Endometrial microvascular endothelial cells (primary cell): ENCODE results near the gene STRIP1. TPM values are rescaled to one million over a fixed set of nuclear protein-coding genes. Genes with fewer than 3 reads are reported as not detected.

Experiments used
- in situ Hi-C: cut with HindIII; loops from 2 replicates; pipeline ENCODE4 v1.10.0; 2017; ENCODE audit warnings: low sequenced_read_pairs, low pct_unique_long_range_greater_than_20kb; ENCODE audit errors: inconsistent ontology term
- total RNA-seq: library from RNA; depleted of rRNA; stranded (reverse); fragments of >200 nt; gene quantifications from one replicate; pipeline ENCODE4 v1.2.3, GENCODE V29; 2015; ENCODE audit errors: inconsistent ontology term

The STRIP1 gene, protein sequence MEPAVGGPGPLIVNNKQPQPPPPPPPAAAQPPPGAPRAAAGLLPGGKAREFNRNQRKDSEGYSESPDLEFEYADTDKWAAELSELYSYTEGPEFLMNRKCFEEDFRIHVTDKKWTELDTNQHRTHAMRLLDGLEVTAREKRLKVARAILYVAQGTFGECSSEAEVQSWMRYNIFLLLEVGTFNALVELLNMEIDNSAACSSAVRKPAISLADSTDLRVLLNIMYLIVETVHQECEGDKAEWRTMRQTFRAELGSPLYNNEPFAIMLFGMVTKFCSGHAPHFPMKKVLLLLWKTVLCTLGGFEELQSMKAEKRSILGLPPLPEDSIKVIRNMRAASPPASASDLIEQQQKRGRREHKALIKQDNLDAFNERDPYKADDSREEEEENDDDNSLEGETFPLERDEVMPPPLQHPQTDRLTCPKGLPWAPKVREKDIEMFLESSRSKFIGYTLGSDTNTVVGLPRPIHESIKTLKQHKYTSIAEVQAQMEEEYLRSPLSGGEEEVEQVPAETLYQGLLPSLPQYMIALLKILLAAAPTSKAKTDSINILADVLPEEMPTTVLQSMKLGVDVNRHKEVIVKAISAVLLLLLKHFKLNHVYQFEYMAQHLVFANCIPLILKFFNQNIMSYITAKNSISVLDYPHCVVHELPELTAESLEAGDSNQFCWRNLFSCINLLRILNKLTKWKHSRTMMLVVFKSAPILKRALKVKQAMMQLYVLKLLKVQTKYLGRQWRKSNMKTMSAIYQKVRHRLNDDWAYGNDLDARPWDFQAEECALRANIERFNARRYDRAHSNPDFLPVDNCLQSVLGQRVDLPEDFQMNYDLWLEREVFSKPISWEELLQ
- total RNA-seq, result 53.1 TPM

DNA sequence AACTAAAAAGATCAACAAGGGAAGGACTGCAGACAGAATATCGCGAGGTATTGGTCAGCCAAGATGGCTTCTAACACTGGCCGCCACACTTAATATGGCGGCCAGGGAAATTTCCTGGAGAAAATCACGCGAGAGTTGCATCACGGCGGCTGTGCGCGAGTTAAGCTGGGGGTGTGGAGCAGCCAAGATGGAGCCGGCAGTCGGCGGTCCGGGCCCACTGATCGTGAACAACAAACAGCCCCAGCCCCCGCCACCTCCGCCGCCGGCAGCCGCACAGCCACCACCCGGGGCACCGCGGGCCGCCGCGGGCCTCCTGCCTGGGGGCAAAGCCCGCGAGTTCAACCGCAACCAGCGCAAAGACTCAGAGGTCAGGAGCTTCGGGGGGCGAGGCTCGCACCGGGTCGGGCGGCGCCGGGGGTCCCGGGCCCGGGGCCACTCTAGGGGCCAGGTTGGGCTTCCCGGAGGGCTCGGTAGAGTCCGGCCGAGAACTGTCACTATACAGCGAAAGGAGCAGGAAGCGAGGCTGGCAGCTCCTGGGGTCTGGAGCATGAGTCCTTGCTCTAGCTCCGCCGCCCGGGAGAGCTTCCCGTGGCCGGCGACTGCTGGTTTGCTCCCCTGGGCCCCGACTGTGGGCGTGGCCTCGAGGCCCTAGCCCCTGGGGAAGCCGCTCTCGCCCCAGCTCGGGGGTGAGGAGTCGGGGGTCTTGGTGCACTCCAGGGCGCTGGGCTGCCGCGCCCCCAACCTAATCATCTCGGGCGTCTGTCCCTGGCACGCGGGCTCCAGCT is at the start of gene STRIP1:
Gene STRIP1, plus strand, starts transcription at position 174 of the 785 bp plus-strand sequence. Its CDS starts 14 bp downstream, at position 188.
- in situ Hi-C loops, result no loop called here

DNA sequence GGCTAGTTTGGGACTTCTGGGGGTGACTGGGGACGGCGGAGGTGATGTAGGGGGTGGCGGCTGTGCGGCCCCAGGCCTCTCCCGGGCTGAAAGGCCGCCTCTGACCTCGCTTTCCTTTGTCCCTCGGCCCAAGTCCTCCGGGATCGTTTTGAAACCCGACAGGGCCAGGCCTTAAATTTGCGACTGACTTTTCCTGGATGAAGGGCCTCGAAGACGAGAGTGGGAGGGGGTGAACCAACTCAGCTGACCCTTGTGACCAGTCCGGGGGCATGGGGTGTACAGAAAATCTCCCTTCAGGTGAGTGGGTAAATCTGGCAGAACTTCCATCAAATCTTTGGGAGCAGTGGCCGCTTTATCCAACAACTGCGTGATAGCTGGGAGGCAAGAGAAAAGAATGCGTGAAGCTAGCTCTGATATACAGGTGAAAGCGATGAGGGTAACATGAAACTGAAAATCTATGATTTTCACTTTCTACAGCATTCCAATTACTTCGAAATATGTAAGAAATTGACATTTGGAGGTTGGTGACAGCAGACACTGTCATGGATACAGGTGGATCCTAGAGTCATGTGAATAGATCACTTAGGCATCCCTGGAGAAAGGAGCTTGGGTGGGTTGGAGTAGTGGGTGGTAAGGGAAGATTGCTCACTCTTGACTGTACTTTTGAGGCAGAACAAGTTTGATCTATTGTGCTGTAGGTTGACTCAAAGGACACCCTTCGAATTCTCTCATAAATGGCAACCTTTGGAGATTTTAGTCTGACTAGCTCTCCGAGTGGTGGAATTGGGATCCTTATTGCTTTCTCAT is 49.0 kb upstream of the STRIP1 start:
- in situ Hi-C loops, result no loop called here

DNA sequence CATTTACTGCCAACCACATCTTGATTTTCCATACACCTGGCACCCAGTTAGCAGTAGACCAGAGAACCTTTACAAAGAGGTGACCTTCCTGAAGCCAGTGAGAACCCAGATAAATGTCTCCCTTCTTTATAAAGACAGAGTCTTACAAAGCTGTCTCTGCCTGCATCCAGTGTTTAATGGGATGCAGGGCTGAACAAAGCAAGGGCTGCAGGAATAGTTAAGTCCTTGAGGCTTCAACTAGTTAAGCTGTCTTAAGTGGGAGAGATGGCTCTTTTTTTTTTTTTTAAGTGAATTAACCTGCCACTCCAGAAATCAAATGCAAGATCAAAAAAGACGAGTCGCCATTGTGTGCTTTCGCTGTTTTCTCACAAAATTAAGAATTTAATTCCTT is 48.4 kb upstream of the STRIP1 start:
- in situ Hi-C loops, result no loop called here

DNA sequence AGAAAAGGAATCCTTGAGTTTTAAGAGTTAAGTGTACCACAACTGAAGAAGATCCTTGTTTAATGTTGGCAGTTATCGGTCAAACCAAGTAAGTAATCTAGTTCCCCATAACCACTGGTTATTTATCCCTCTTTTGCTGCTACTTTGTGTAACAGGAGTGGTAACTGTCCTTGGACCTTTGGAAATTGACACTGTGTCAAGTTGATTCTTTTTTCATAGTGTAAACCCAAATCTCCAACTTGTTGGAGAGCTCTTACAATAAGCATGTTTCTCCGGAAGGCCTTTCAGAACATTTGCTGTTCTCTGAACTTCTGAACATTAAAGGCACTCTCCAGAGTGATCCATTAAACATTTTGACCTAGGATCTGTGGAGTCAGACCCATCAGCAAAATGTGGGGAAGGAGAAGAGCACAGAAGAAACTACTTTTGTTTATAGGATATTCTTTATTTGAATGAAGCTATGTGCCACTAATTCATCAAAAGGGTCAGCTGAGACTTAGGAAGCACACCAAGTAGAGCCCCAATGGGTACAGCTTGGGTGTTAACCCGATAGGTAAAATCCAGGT is 46.0 kb upstream of the STRIP1 start:
- in situ Hi-C loops, result no loop called here

DNA sequence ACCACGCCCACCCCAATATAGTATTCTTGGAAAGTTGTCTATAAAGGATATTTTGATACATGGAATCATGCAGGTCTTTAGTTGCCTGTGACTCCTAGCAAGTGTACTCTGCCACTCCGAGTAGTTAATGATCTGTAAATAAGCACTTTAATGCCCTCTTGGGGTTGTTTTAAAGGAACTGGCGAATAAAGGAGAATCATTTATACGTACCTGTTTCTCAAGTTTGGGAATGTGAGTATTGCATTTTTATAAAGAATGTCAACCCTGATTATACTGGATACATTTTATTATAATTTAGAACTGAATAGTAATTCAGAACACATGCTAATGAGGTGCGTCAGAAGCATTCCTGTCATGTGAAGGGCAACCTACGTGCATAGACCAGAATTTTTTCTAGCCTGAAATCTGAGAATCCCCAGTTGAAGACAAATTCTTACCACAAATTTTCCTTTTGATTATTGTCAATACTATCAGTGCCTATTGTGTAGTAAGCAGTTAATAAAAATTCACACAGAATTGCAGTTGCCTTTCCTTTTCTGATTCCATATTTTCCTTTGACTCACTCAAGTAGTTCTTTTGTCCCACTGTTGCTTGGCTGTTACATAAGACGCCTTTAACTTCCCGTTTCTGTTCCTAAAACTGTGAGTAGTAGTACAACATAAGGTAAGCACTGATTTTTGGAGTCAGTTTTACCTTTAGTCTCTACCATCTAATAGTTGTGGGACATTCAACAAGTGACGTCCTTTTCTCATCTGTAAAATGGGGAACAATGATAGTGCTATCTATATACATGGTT is 44.7 kb upstream of the STRIP1 start:
- in situ Hi-C loops, result no loop called here

DNA sequence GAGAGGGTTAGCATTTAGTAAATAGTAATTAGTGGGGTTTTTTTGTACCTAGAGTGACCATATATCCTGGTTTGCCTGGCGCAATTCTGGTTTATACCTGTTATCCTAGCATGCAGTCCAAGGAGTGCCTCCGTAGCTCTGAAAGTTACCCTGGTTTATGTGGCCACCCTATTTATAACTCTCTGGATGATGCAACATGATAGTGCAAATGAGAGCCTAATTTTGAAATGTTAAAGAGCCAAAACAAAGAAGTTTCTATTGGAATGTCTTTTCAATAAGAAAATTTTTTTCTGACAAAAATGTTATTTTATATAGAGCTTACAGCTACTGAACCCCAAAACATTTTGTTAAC is 44.1 kb upstream of the STRIP1 start:
- in situ Hi-C loops, result no loop called here

DNA sequence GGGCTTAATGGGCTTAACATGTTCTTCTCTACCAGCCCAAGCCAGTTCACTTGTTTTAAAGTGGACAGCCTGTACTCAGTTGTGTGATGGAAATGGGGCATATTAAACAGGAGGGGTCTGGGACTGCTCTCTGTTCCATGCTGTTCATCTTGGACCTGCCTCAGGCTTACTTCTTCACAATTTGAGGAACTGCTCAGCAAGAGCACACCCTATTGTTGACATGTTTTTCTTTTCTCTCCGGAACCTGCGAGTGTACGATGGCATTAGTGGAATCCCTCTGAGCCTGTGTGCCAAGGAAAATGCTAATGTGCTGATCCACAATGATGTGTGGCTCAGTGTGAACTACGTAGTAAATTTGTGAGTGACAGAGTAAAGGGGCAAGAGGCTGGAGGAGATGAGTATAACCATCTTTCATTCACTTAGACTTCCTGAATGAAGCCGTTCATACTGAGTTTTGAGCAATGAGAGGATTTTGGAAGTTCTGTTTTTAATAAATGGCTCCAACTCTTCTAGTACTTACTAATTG is 43.0 kb upstream of the STRIP1 start:
- in situ Hi-C loops, result no loop called here

DNA sequence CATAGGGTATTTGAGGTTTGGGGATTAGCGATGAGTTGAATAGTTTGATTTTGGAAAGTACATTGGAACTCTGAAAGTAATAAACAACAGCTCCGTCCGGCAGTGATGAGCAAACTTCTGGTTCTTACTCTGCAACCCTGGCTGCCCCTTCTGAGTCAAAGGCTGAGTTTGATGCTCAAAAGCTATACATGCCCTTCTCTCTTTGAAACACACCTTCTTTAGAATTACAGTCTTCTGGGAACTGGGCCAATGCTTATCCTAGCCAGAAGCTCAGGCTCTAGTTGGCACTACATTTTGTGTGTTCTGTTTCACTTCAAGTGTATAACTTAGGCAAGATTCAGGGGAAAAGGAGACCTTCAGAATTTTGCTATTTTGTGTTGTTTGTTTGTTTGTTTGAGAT is 40.5 kb upstream of the STRIP1 start:
- in situ Hi-C loops, result no loop called here

DNA sequence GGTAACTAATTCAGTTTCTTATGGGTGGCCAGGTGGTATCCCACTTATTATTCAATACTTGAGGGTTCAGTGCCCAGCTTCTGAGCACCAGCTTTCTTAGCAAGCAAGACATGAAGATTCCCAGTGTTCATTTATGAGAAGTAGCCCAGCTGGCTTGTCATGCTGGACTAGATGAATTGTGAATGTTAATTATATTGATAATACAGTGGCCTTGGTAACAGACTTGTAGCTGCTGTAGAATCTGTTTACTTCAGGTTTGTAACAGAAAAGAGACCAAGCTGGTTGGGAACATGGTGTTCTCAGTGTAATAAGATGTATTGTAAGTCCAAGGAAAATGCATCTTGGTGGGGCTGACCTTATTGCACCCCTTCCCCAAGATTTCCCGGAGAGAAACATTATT is 39.8 kb upstream of the STRIP1 start:
- in situ Hi-C loops, result no loop called here

- in situ Hi-C loops, result no loop called here
Observed at GRCh38 chr1:109995536-109995935, 38.9 kb upstream of the STRIP1 start.

- in situ Hi-C loops, result no loop called here
Observed at GRCh38 chr1:109996476-109996875, 37.9 kb upstream of the STRIP1 start.

GRCh38 chr1:109997204-109997866 is 37.1 kb upstream of the STRIP1 start:
- in situ Hi-C loops, result no loop called here

DNA sequence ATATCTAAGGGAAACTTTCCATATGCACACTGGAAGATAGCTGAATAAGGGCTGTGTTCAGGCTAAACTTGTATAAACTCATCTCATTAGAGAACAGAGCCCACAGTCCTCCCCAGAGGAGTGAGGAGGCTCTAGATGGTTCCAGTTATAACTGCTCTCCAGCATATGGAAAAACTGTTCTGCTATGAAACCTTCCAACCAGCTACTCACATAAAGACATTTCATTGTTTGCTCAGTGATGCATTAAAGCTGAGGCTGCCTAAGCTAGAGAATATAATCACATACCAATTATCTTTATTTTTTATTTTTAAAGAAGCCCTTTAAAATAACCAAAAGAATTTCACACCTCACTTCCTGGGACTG is 36.6 kb upstream of the STRIP1 start:
- in situ Hi-C loops, result no loop called here

DNA sequence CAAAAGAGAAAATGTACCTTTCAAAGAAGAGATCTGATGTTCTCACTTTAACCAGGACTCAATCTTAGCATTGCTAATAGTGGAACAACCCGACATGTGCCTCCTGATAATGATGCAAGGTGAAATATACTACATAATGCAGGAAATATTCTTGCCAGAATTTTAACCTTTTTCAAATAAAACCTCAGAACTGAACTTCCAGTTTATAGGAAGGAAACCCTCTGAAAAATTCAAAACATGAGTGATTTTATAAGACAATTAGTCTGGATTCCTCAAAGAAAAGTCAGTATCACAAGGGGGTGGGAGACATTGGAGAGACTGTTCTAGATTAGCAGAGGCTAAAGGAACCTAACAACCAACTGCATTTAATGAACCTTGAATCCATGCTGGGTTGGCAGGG is 31.7 kb upstream of the STRIP1 start:
- in situ Hi-C loops, result no loop called here

- in situ Hi-C loops, result no loop called here
Observed at GRCh38 chr1:110003747-110004428, 30.5 kb upstream of the STRIP1 start.

- in situ Hi-C loops, result no loop called here
Observed at GRCh38 chr1:110004583-110004982, 29.8 kb upstream of the STRIP1 start.
